HG02763 (cell line): ENCODE data around the gene SNX3.
"Not testable (repeated sequence)": the region's sequence is repeated elsewhere in the genome, so short reads cannot be mapped to it uniquely, and the experiment has no call there.

Experiments used
- ATAC-seq: cut with Tn5 transposase; IDR thresholded peaks from one replicate; pipeline ENCODE4 v1.9.1; 2021; ENCODE audit warnings: mild to moderate bottlenecking, moderate library complexity; ENCODE audit not compliant: unreplicated experiment

SNX3 gene

DNA sequence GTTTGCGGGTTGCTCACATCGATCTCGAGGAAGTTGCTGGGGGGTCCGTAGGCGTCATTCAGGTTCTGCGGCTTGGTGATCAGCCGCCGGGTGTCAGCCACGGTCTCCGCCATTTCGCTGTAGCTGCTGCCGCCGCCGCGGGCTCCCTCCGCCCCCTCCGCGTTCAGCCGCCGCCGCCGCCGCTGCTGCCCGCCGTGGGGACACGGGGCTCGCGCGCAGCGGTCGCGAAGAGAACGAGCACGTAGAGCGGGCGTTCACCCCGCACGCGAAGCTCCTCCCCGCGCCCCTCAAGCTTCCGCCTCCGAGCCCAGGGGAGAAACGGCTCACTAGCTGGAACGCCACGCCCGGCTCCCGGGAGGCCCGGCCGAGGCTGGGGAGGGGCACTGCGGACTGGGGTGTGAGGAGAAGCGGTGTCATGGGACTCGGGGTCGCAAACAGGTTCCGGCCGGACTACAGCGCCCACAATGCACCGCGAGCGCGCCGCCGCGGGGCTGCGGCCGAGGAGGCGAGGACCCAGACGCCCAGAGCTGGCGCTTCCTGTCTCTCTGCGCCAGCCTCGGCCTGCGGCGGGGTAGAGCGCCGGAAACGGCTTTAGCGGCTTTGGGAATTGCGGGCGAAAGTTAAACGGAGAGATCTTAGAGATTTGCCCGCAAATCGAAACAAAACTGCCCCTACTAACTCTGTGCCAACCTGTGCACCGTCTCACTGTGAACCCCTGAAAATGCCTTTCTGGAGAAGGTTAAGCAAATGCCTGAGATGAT, at the start of gene SNX3:
Gene SNX3, minus strand, starts transcription at position 232 of the 761 bp plus-strand sequence. Its CDS starts 119 bp downstream, at position 113.
- ATAC-seq, result peak; percentile 89

DNA sequence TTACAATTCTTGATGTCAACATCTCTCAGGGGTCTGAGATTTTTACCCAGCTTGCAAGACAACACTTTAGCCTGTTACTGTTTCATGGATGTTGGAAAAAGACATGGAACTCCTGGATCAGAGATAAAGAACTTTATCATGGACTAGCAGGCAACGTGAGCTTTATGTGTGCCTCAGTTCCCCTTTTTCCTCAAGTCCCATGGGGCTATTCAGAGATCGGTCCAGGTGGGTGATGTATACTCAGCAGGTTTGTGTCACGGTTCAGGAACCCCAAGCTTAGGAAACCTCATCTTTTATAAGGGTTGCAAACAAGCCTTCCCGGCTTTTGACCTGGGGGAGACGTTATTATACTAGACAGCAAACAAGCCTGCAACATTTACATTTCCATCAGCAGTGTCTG, 49.0 kb upstream of the SNX3 start:
- no peak for ATAC-seq

DNA sequence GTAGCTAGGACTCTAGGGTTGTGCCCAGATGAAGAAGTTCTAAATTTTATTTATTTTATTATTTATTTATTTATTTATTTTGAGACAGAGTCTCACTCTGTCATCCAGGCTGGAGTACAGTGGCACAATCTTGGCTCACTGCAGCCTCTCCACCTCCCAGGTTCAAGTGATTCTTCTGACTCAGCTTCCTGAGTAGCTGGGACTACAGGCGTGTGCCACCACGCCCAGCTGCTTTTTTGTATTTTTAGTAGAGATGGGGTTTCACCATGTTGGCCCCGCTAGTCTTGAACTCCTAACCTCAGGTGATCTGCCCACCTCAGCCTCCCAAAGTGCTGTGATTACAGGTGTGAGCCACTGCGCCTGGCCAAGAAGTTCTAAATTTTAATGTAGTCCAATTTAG, 47.8 kb upstream of the SNX3 start:
- ATAC-seq, result not testable (repeated sequence)

DNA sequence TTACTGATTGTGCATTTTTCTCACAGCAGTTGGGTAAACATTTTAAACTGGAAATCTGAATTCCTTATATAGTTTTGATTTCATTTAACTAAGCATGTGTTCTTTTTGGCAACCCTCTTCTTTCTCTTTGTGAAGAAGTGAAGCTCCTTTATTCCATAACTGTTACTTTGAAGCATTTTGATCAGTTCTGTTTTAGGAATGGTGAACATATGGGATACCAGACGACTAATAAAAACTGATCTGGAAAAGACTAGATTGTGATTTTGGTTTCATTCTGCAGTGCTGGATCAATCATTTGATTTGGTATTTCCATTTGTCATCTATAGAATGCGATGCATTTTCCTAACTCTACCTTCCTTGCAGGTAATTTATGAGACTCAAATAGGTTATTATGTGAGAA, 43.8 kb upstream of the SNX3 start:
- no peak for ATAC-seq

DNA sequence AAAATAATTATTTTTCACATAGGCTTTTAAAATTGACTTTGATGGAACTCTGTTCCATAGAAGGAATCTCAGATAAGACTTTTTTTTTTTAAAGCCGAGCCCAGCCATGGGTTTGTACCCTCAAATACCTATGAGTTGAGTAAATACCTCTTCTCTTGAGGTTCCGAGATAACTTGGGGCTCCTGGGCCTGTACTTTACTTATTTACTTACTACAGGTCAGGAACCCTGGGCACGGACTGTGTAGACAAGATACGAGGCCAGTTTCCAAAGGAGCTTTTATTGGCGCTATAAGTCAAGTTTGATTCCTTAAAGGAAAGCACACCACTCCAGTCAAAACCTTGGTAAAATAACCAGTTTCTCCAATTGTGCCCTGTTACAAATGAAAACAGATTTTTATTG, 41.5 kb upstream of the SNX3 start:
- no peak for ATAC-seq

DNA sequence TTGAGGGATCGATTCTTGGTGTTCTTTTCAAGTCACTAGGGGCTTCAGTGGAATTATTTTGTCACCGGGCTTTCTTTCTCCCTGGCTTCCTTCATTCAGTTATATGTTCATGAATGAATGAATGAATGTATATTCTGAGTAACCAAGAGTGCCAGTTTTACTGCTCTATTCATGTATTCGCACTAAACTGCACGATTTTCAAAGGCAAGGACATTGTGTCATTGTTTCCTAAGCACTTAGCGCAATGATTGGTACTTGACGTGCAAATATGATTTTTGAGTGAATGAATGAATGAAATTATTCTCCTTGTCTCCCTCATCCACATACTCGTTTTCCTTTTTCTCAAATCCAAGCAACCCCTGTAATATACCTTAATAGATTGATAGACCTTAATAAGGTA, 34.8 kb upstream of the SNX3 start:
- ATAC-seq, result no peak

DNA sequence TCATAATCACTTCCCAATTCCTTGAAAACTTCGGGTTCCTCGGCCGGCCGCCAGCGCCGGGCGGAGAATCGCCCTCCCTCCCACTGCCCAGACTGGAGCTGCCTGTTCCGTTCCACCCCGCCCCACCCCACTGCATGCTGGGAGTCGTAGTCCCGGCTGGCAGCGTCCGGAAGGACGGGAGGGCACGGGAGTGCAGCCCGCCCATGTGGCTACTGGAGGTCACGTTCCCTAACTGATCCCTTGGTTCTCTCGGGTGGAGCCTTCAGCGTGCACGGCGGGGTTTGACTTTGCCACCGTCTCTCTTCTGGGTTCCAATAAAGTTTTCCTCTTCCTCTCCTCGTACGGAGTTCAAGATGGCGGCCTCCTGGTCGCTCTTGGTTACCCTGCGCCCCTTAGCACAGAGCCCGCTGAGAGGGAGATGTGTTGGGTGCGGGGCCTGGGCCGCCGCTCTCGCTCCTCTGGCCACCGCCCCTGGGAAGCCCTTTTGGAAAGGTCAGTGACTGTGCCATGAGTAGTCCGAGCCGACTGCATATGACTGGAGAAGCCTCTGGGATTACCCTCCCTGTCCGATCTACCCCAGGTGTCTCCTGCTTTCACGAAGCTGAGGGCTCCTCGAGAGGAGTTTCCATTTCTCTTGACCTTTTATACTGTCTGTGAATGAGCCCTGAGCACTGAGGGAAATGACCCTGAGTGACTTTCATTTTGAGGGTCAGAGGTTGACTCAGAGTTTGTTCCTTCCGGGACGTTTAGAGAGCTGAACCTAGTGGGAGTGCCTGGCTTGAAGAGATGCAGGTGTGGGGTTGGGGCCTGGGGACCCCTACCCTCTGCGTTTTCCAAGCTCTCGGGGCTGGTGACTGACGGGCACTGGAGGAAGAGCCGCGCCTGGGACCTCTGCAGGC, 34.1 kb upstream of the SNX3 start, which contains the start of gene AFG1L:
Gene AFG1L, plus strand, starts transcription at position 328 of the 899 bp plus-strand sequence. Its CDS starts 26 bp downstream, at position 354.
- peak; percentile 89 for ATAC-seq

DNA sequence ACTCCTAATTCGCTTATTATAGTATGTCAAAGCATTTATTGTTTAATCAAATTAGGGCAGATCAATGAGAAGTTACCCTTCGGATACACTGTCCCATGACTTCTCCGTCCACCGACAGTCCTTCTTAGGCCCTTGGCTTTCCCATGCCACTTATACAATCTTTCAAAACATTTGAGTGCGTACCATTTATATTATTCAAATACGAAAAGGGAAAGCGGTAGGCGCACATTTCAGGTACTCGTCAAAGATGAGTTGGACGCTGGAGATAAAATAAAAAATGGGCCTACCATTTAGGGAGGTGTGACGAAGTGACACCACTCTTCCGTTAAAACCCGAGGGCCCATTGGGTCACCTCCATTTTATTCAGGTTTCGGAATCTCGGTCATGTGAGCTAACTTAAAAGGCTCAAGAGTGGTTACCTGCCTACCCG, 33.5 kb upstream of the SNX3 start:
- peak; percentile 16 for ATAC-seq

DNA sequence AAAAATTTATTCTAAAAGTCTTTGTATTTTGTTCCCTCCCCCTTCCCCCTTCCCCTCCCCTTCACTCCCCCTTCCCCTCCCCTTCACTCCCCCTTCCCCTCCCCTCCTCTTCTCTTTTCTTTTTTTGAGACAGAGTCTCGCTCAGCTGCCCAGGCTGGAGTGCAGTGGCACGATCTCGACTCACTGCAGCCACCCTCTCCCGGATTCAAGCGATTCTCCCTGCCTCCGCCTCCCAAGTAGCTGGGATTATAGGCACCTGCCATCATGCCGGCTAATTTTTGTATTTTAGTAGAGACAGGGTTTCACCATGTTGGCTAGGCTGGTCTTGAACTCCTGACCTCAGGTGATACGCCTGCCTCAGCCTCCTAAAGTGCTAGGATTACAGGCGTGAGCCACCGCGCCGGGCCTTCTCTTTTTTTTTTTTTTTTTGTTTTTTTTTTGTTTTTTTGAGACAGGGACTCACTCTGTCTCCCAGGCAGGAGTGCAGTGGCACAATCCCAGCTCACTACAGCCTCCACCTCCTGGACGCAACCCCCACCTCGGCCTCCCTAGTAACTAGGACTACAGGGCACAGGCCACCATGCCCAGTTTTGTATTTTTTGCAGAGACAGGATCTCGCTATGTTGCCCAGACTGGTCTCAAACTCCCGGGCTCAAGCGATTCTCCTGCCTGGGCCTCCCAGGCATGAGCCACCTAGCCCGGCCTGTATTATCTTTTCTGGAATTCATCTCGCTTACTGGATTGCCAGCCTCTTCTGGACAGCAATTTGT, 32.9 kb upstream of the SNX3 start:
- no peak for ATAC-seq

DNA sequence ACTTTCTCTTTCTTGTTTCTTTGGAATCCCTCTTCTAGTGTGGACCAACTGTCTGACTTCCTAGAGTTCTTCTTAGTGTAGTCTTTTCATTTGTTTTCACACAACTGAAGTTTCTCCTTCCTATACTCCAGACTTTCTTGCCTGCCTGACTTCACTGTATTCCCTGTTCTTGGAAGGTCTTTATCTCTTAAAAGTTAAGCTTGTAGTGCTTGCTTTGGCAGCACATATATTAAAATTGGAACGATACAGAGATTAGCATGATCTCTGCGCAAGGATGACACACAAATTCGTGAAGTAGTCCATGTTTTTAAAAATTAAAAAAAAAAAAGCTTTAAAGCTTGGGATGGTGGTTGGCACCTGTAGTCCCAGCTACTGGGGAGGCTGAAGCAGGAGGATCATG, 31.7 kb upstream of the SNX3 start:
- ATAC-seq, result not testable (repeated sequence)

- ATAC-seq, result no peak
Measured at GRCh38 chr6:108291091-108291490, 30.3 kb upstream of the SNX3 start.

DNA sequence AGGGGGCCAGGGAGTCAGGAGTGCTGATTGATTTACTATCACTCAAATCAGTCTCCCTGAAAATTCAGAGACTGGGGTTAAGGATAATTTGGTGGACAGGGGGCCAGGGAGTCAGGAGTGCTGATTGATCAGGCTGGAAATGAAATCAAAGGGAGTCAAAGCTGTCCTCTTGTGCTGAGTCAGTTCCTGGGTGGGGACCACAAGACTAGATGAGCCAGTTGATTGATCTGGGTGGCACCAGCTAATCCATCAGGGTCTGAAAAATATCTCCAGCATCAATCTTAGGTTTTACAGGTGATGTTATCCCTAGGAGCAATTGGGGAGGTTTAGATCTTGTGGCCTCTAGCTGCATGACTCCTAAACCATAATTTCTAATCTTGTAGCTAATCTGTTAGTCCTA, 27.9 kb upstream of the SNX3 start:
- ATAC-seq, result no peak

- no peak for ATAC-seq
Measured at GRCh38 chr6:108287373-108287772, 26.5 kb upstream of the SNX3 start.

- no peak for ATAC-seq
Measured at GRCh38 chr6:108286366-108286765, 25.5 kb upstream of the SNX3 start.

DNA sequence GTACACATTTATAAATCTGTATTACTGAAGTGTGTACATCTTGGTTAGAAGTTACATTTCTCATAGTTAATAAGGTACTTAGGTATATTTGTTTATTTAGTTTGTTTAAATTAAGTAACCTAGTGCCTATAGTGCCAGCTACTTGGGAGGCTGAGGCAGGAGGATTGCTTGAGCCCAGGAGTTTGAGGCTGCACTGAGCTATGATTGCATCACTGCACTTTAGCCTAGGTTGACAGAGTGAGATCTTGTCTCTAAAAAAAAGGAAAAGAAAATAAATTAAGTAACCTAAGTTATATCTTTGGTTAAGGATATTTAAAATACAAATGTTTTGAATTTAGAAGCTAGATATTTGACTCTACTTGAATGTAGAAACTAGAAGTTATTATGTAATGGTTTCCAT, 24.5 kb upstream of the SNX3 start:
- ATAC-seq, result no peak

DNA sequence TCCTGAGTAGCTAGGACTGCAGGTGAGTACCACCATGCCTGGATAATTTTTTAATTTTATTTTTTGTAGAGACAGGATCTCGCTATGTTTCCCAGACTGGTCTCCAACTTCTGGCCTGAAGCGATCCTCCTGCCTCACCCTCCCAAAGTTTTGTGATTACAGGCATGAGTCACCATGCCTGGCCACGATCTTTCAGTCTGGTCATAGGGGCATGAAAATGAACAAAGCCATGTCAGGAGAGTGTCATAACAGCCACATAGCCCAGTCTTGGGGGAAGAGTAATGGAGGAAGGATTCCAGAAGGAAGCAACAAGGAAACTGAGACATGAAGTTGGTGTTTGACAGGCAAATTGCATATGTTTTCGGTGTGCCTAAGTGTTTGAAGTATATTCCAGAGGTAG, 17.0 kb upstream of the SNX3 start:
- no peak for ATAC-seq

- no peak for ATAC-seq
Measured at GRCh38 chr6:108277295-108277694, 16.5 kb upstream of the SNX3 start.

DNA sequence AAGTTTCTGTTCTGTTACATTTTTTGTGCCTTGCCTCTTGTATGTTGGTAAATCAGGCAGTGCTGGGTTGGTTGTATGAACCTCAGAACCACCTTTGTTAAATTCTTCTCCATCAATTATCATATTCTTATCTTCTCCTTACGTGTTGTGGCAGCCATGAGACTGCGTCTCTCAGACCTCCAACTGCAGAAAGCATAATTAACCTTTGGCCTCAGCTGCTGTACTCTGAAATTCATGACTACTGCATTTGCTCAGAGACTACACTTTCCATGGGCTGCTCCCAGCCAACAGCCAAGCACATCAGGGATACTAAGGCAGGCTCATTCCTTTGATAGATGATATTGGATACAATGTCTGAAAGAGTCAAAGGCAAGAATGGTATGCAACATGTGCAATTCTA, 15.1 kb upstream of the SNX3 start:
- ATAC-seq, result no peak

DNA sequence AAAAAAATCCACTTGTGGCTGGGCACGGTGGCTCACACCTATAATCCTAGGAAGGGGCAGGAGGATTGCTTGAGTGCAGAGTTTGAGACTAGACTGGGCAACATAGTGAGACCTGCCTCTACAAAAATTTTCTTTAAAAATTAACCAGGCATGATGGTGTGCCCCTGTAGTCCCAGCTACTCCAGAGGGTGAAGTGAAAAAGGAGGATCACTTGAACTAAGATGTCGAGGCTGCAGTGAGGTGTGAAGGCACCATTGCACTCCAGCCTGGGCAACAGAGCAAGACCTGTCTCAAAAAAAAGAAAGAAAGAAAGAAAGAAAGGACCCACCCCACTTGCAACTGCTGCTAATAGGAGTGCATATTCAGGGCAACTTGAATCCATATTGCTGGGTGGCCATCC, 13.7 kb upstream of the SNX3 start:
- ATAC-seq, result no peak

DNA sequence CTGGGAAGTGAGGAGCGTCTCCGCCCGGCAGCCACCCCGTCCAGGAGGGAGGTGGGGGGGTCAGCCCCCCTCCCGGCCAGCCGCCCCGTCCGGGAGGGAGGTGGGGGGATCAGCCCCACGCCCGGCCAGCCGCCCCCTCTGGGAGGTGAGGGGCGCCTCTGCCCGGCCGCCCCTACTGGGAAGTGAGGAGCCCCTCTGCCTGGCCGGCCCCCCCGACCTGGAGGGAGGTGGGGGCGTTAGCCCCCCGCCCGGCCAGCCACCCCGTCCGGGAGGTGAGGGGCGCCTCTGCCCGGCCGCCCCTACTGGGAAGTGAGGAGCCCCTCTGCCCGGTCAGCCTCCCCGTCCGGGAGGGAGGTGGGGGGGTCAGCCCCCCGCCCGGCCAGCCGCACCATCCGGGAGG, 9.1 kb upstream of the SNX3 start:
- ATAC-seq, result not testable (repeated sequence)

- no peak for ATAC-seq
Measured at GRCh38 chr6:108268845-108269244, 8.0 kb upstream of the SNX3 start.
